GM23248 (cell line): Measurements from ENCODE around the gene MBP. TPM values are rescaled to one million over a fixed set of nuclear protein-coding genes. Genes with fewer than 3 reads are reported as not detected.

ENCODE experiments used
- DNase-seq: peaks from one replicate; pipeline ENCODE4 v3.0.0-alpha.2; 2015
- H2AFZ ChIP-seq: fragments of 200-600 bp; sonication (generic); 2 replicates; pipeline ENCODE4 v1.6.1; 2016; ENCODE audit warnings: antibody characterized with exemption
- H3F3A ChIP-seq: fragments of 200-600 bp; sonication (generic); 2 replicates; pipeline ENCODE4 v1.6.1; 2016; ENCODE audit warnings: mild to moderate bottlenecking, antibody characterized with exemption, mixed run types; ENCODE audit not compliant: insufficient read depth
- H3K27ac ChIP-seq: fragments of 200-600 bp; sonication (generic); 2 replicates; pipeline ENCODE4 v1.5.1; 2016; ENCODE audit warnings: mild to moderate bottlenecking
- H3K27me3 ChIP-seq: fragments of 200-600 bp; sonication (generic); replicated peaks from 2 replicates; pipeline ENCODE4 v1.6.1; 2016; ENCODE audit warnings: mild to moderate bottlenecking; ENCODE audit not compliant: insufficient read depth
- H3K36me3 ChIP-seq: fragments of 200-600 bp; sonication (generic); 2 replicates; pipeline ENCODE4 v1.6.1; 2016; ENCODE audit warnings: low read depth, mild to moderate bottlenecking
- H3K4me1 ChIP-seq: fragments of 200-600 bp; sonication (generic); 2 replicates; pipeline ENCODE4 v1.6.1; 2016; ENCODE audit warnings: mild to moderate bottlenecking; ENCODE audit not compliant: insufficient read depth
- H3K4me2 ChIP-seq: fragments of 200-600 bp; sonication (generic); one replicate; pipeline ENCODE4 v1.6.1; 2016; ENCODE audit warnings: mild to moderate bottlenecking; ENCODE audit not compliant: unreplicated experiment
- H3K4me3 ChIP-seq: fragments of 200-600 bp; sonication (generic); 2 replicates; pipeline ENCODE4 v1.5.1; 2016; ENCODE audit warnings: mild to moderate bottlenecking
- H3K79me2 ChIP-seq: fragments of 200-600 bp; sonication (generic); 2 replicates; pipeline ENCODE4 v1.6.1; 2016; ENCODE audit warnings: mild to moderate bottlenecking; ENCODE audit not compliant: insufficient read depth
- H3K9ac ChIP-seq: fragments of 200-600 bp; sonication (generic); 2 replicates; pipeline ENCODE4 v1.6.1; 2016; ENCODE audit warnings: mild to moderate bottlenecking
- H3K9me2 ChIP-seq: fragments of 200-600 bp; sonication (generic); 2 replicates; pipeline ENCODE4 v1.6.1; 2016; ENCODE audit warnings: mixed run types, mild to moderate bottlenecking, moderate library complexity; ENCODE audit not compliant: insufficient read depth
- H3K9me3 ChIP-seq: fragments of 200-600 bp; sonication (generic); one replicate; pipeline ENCODE4 v1.6.1; 2017; ENCODE audit warnings: low read depth
- H4K20me1 ChIP-seq: fragments of 200-600 bp; sonication (generic); 2 replicates; pipeline ENCODE4 v1.6.0; 2016; ENCODE audit not compliant: insufficient read depth
- EZH2 ChIP-seq: fragments of 200-600 bp; sonication (generic); IDR thresholded peaks from 2 replicates; pipeline ENCODE4 v1.6.1; 2018; ENCODE audit warnings: antibody characterized with exemption, mild to moderate bottlenecking; ENCODE audit not compliant: insufficient read depth, poor library complexity, severe bottlenecking
- EZH2phosphoT487 ChIP-seq: fragments of 200-600 bp; sonication (generic); IDR thresholded peaks from 2 replicates; pipeline ENCODE4 v1.6.1; 2018; ENCODE audit warnings: antibody characterized with exemption, moderate library complexity, mild to moderate bottlenecking, low read depth; ENCODE audit not compliant: insufficient read depth
- WGBS, 2 experiments: methylation state at CpG; one replicate each; pipeline ENCODE4 v1.1.6; 2015 to 2017; ENCODE audit warnings: low lambda C conversion rate in 2 of 2, low coverage in 1 of 2; ENCODE audit errors: missing lambda C conversion rate in 2 of 2; 5-methylcytosine and 5-hydroxymethylcytosine counted together
- in situ Hi-C: fragments of 300-500 bp; cut with MboI; formaldehyde crosslinking; loops from 2 replicates; pipeline ENCODE4 v1.15.0; 2020
- polyA plus RNA-seq: library from polyadenylated mRNA; unstranded; fragments of >200 nt; fragmentation: Nextera tagmentation; extraction: Ambion mirVana; gene quantifications from 2 replicates; pipeline ENCODE4 v1.2.1, GENCODE V29; 2016
- total RNA-seq: library from RNA; depleted of rRNA; stranded (reverse); fragments of >200 nt; shearing (Covaris generic); gene quantifications from 2 replicates; pipeline ENCODE4 v1.2.3, GENCODE V29; 2014

The MBP gene
- total and polyA plus RNA-seq, 2 experiments from 2014 or later, result 2.2 to 2.9 TPM

DNA sequence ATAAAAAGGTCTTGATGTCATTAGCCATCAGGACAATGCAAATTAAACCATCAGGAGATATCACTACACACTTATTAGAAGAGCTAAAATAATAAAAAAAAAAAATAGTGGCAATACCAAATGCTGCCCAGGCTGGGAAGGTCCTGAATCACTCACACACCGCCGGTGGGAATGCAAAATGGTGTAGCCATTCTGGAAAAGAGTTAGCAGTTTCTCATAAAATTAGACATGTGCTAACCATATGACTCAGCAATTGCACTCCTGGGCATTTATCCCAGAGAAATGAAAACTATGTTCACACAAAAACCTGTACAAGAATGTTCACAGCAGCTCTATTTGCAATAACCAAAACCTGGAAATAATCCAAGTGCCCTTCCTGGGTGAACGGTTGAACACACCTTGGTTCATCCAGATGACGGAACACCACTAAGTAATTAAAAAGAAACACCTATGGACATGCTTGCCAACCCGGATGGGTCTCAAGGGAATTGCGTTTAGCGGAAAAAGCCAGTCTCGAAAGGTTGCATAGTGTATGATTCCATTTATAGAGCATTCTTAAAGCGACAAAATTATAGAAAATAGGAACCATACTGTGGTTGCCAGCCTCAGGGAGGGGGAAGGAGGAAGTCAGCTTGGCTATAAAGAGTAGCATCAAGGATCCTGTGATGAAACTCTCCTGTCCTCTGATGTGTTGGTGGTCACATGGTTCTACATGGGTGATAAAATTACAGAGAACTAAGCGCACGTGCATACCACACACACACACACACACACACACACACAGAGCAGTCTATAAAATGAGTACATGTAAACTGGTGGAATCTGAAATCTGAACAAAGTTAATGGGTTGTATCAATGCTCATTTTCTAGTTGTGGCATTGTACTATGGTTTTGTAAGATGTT, 4.6 kb downstream of the MBP start:
- Histone ChIP-seq H2AFZ (0 out of 2 replicates have a peak overlapping the region, but pooled peaks have one; percentile 4), H3K9me2 (no peaks in the 10 kb centered on the region), H3K27me3 (no peaks in the 10 kb centered on the region), H3K79me2 (no peaks in the 10 kb centered on the region), H3K4me2 (peak overlapping the region; percentile 79), H3K27ac (peak overlapping the region; percentile 82), H3K9me3 (no peaks in the 10 kb centered on the region), H4K20me1 (no peaks in the 10 kb centered on the region), H3F3A (peaks cover 34% of the 10 kb centered on the region), H3K9ac (peak overlapping the region; percentile 34), H3K4me1 (peaks cover 34% of the 10 kb centered on the region), H3K4me3 (peak overlapping the region; percentile 55), H3K36me3 (no peaks in the 10 kb centered on the region)
- in situ Hi-C loops, result no loop called here
- no peak for TF ChIP-seq EZH2phosphoT487
- no peak for TF ChIP-seq EZH2
- 15 to 19% methylated on average over 11 of the region's 11 CpGs for WGBS, 2 experiments
- DNase-seq, result peak; percentile 94

- Histone ChIP-seq H3K9ac (no peak overlapping the region), H3K4me3 (no peak overlapping the region), H3K27me3 (no peaks in the 10 kb centered on the region), H3K36me3 (no peaks in the 10 kb centered on the region), H3K9me3 (no peaks in the 10 kb centered on the region), H3K9me2 (no peaks in the 10 kb centered on the region), H4K20me1 (no peaks in the 10 kb centered on the region), H3K27ac (no peak overlapping the region), H3K79me2 (no peaks in the 10 kb centered on the region), H3F3A (peaks cover 27% of the 10 kb centered on the region), H2AFZ (no peak overlapping the region), H3K4me2 (no peak overlapping the region), H3K4me1 (peaks cover 29% of the 10 kb centered on the region)
- DNase-seq, result peak; percentile 48
- in situ Hi-C loops, result no loop called here
- WGBS, 2 experiments, result 76 to 80% methylated on average over 7 to 9 of the region's 9 CpGs
- no peak for TF ChIP-seq EZH2
Measured at GRCh38 chr18:77124452-77124922, 8.1 kb downstream of the MBP start.

DNA sequence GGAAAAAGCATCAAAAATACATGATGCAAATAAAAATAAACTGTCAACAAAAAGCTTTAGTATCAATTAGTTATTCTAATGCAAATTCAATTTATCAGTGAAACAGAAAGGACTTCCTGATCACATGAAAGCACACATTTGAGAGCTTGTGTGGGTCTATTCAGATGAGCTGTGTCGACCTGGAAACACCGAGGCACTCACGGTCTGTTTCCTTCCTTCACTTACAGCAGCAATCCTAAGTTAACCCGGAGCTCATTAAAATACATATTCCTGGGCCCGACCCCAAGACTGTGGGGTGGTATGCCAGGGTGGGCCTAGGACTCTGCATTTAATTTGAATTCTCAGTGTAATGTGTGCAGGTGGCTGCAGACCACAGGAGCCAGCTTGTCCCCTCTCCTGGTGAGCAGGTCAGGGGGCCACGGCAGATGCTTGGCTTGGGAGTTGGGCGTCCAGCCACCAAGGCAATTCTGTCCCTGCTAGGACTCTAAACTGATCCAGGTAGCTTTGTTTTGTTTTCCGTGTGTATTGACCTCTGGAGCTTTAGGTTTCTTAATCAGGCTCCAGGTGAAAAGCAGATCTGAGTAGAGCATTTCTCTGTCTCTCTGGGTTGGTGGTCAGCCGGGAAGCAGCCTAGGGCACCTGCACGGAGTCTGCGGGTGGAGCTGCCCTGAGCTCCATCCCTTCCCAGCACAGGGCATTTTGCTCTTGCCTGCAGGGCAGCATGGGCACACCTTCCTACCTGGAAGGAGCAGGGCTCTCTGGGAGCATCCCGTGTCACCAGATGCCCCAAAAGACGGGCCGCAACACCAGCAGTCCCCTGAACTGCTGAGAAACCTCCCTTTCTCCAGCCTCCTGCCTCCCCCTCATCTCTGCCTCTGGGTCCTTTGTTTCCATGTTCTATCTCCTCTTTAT, 9.0 kb downstream of the MBP start:
- peaks cover 18% of the 10 kb centered on the region for H3F3A ChIP-seq
- H4K20me1 ChIP-seq, result no peaks in the 10 kb centered on the region
- H3K9ac ChIP-seq, result no peak overlapping the region
- no peaks in the 10 kb centered on the region for H3K36me3 ChIP-seq
- in situ Hi-C loops, result no loop called here
- no peak overlapping the region for H3K4me3 ChIP-seq
- 92% methylated on average over 14 of the region's 14 CpGs for WGBS, 2 experiments
- no peaks in the 10 kb centered on the region for H3K9me3 ChIP-seq
- H3K9me2 ChIP-seq, result no peaks in the 10 kb centered on the region
- no peak overlapping the region for H3K27ac ChIP-seq
- peaks cover 20% of the 10 kb centered on the region for H3K4me1 ChIP-seq
- DNase-seq, result no peak
- no peak overlapping the region for H2AFZ ChIP-seq
- TF ChIP-seq EZH2phosphoT487 (no peak), EZH2 (no peak)
- H3K4me2 ChIP-seq, result no peak overlapping the region
- H3K27me3 ChIP-seq, result no peaks in the 10 kb centered on the region
- H3K79me2 ChIP-seq, result no peaks in the 10 kb centered on the region

DNA sequence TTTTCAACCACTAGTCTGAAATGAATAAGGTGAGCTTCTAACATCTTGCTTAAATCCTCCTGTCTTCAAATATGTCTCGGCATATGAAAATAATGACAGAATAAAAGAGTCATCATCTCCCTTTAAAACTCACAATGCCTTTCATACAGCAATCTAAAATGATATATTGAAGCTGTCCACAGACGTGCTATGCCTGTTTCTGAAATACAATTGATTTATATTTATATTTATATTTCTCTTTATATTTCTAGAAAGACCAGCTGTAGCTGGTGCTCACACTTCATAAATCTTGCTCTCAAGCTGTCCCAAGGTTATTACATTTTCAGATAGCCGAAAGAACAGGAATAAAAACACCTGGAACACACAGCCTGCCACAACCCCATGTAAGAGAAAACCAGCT, 11.1 kb downstream of the MBP start:
- no peaks in the 10 kb centered on the region for H3K9me2 ChIP-seq
- 0 out of 2 replicates have a peak, but pooled peaks cover under 1% of the 10 kb centered on the region for H3F3A ChIP-seq
- no peaks in the 10 kb centered on the region for H3K27me3 ChIP-seq
- H3K9ac ChIP-seq, result no peak overlapping the region
- no peaks in the 10 kb centered on the region for H4K20me1 ChIP-seq
- H3K4me3 ChIP-seq, result no peak overlapping the region
- peaks cover 6% of the 10 kb centered on the region for H3K4me1 ChIP-seq
- in situ Hi-C loops, result no loop called here
- H3K4me2 ChIP-seq, result no peak overlapping the region
- H3K9me3 ChIP-seq, result no peaks in the 10 kb centered on the region
- H3K79me2 ChIP-seq, result no peaks in the 10 kb centered on the region
- WGBS, 2 experiments, result 93 to 95% methylated on average over 3 of the region's 3 CpGs
- H2AFZ ChIP-seq, result no peak overlapping the region
- no peak for DNase-seq
- no peaks in the 10 kb centered on the region for H3K36me3 ChIP-seq
- no peak overlapping the region for H3K27ac ChIP-seq
- TF ChIP-seq EZH2phosphoT487 (no peak), EZH2 (no peak)
